ENCODE results near the gene LRG1.

Gene LRG1

DNA sequence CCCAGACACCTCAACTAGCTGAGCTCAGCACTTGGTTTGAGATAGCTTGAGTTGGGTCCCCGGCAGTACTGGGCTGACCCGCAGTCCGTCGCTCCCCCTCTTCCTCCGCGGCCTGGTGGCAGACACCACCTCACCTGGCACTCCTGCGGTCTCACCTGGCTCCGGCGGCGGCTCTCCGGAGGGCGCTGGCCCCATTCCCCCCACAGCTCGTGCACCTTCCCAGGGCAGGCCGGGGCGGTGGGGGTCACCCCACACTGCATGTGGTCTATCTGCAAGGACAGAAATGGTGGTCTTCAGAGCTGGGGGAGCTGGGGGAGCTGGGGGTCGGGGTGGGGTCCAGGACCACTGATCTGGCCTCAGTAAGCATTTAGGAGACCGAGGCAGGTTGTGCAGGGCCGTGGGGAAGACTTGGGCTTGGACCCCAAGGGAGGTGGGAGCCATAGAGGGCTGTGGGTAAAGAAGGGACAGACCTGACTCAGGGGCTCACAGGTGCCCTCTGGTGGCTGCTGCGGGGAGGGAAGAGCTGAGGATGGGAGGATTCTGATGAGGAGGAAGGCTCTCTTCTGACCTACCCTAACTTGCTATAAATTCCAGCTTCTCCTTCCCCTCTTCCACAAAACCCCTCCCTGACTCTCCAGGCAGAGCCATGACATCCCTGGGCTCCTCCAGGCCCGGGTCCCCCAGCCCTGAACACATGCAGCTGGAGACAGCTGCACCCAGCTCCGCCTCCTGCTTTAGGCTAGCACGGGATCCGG is 14.9 kb downstream of the LRG1 start:
- peak; percentile 80 to 81 for DNase-seq

DNA sequence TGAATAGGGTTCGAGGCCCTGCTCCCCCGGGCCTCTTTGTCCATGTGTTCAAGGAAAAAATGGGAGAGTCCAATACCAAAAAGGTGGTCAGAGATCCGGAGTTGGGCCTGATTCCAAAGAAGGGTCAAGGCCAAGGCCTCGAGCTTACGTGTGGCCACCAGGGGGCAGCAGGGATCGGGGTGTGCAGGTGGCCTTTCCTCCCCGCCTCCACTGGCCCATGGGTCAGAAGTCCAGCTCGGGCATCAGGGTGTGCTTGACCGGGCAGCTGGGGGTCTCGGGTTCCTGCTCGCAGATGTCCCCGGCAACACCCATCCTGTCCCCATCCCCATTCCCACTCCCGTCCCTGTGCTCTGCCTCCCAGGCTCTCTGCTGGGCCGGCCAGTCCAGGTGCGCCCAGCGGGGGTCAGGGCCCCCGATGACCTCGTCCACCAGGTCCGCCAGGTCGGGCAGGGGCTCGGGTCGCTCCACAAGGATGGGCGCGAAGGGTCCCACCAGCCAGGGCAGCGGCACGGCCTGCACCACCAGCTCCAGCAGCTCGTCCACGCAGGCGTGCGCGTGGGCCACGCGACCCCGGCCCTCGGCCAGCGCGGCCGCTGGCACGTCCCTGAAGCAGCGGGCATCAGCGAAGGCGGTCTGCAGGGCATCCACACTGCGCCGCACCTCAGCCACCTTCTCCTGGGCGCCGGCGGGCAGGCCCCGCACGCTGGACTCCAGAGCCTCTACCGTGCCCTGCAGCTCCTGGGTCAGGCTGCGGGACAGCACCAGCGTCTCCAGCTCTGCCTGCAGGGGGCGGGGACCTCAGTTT is 16.3 kb downstream of the LRG1 start:
- DNase-seq: peak; percentile 44 to 56

DNA sequence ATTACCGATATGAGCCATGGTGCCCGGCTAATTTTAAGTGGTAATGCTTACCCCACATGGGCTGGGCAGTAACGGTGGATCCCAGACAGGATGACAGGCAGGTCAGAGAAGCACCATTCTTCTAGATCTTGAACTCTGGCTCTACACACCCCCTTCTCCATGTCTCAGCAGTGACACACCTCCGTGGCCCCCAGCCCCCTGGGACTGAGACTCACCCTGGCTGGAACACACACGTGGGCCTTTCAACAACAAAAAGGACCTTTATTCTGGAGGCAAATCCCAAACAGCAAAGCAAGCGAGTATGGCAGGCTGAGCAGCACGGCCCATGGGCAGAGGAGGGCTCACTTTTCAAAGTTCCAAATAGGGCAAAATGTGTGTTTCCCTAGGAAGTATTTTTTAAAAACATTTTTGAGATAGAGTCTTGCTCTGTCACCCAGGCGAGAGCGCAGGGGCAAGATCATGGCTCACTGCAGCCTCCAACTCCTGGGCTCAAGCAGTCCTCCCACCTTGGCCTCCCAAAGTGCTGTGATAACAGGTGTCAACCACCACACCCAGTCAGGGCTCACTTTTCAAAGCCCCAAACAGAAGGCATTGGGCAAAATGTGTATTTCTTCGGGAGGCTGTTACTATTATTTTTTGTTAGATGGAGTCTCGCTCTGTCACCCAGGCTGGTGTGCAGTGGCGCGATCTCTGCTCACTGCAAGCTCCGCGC is 17.4 kb downstream of the LRG1 start:
- DNase-seq: no peak

DNA sequence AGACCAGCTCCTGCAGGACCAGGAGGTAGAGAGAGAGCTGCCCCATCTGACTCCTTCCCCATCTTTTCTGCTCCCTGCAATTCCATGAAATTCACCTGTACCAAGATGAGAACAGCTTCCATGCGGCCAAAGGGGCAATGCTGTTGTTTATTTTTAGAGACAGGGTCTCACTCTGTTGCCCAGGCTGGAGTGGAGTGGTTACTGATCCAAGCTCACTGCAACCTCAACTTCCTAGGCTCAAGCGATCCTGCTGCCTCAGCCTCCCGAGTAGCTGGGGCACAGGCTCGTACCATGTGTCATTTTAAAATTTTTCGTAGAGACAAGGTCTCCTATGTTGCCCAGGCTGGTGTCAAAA is 18.0 kb downstream of the LRG1 start:
- DNase-seq: no peak

DNA sequence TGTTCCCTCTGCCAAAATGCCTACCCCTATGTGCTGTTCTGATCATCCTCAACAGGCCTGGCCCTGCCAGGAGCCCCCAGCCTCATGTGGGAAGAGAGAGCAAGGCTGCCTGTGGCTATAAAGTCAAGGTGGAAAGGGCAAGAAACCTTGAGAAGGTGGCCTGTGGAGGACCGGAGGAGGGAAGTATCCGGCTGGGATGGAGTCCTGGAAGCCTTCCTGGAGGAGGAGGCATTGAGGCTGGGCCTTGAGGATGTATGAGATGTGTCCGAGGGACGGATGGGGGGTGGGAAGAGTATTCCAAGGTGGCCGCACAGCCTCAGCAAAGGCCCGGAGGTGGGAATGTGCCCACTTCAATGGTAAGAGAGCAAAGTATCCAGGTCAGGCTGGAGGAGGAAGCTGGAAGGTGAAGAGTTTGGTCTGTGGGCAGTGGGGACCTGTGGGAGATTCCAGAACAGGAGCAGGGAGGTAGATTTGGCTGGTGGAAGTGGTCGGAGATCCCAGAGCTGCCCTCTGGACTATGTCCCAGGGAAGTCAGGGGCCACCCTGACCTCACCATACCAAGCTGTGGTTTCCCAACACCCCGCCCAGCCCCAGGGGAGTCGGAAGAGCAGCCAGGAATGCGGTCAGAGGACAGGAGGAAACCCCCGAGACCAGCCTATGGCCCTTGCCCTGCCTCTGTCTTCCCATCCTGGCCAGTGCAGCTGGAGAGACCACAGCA is 18.5 kb downstream of the LRG1 start:
- DNase-seq: no peak

DNA sequence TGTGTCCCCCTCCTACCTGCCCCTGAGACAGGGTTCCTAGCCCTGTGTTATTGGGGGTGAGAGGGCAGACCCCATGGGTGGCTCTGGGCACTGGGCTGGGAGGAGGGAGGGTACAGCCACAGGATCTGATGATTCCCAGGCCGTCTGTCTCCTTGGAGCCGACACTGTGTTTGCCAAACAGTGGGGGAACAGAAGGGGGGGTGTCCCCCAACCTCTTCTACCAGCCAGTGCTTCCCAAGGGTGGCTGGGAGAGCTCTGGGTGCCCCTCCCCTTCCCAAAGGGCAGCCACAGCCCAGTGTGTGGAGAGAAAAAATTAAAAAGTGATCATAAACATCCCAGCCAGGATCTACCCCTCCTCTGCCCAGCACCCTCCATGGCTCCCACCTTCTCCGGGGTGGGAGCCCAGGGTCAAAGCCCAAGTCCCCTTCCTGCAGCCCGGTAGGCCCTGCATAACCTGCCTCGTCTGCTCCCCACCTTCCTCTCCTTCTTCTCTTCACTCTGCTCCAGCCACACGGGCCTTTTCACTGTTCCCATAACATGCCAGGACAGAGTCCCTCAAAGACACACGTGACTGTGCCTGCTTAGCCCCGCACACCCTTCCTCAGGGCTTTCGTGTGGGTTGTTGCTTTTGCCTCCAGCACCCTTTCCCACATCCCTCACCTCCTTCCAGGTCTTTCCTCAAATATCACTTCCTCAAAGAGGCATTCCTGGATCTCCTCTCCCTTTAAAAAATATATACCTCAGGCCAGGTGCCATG is 20.1 kb downstream of the LRG1 start:
- no peak for DNase-seq

DNA sequence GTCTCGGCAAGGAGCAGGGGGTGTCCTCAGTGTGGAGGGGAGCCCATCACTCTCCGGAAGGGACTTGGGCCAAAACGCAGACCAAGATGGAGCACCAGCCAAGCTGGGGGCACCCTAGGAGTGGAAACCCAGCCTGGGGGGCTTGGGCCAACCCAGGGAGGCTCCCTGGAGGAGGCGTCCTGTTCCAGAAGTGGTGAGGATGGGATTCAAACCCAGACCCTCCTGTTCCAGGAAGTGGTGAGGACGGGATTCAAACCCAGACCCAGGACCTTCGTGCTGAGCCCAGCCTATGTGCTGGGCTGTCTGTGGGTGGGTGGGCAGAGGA is 20.7 kb downstream of the LRG1 start:
- DNase-seq: no peak

DNA sequence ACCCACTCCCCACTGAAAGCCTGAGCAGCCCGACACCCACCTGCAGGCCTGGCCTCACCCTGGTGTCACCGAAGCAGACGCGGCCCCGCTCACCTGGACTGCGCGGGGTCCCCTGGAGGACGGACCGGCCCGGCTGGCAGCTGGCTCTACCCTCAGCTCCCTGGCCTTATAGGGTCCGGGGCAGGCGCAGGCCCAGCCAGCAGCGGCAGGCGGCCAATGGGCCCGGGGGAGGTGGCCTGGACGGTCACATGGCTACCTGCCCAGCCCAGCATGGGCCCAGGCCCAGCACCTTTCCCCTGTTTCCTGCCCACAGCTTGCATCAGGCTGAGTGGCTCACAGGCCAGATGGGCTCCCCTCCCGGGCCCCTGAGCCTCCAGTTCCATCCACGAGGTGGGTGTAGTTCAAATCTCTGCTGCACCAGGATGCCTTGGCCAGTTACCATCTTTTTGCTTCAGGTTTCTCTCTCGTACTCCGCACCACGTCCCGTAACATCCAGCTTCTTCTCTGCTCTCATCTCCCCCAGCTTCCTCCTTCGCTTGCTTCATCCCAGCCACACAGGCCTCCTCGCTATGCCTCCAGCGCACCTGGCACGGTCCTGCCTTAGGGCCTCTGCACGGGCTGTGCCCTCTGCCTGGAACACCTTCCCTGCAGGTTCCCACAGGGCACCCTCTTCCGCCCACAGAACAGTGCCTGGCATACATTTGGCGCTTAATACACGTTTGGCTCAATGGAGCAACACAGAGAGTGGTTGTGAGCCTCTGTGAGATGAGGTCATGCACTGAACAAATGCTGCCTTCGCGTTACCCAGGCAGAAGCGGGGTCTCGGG is 21.3 kb downstream of the LRG1 start, which contains the start of gene PLIN4:
Gene PLIN4 (minus strand): TSS at position 142 of the 827 bp plus-strand sequence. CDS start 214 bp downstream, outside the sequence.
- DNase-seq: no peak

DNA sequence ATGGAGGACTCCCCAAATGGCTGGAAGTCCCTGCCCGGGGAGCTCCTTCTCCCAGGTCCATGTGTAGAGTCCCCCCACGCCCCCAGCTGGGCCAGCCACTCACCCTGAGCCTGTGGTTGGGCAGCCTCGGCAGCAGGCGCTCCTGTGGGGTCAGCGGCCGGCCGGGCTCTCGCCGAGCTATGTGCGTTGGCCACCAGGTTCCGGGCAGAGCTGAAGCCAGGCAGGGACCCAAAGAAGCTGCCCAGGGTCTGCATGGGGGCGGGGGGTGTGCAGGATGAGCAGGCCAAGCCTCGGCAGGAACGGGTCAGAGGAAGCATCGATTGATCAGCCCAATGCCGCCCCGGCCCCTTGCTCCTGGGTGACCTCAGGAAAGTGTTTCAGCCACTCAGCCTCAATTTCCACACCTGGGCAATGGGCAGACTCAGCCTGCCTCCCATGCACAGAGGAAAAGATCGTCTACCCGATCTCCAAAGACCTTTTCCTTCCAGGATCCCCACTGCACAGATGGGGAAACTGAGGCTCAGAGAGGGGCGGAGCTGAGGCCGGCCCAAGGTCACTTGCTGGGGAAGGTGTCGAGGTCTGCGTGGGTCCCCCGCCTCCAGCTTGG is 22.3 kb downstream of the LRG1 start:
- DNase-seq: no peak

DNA sequence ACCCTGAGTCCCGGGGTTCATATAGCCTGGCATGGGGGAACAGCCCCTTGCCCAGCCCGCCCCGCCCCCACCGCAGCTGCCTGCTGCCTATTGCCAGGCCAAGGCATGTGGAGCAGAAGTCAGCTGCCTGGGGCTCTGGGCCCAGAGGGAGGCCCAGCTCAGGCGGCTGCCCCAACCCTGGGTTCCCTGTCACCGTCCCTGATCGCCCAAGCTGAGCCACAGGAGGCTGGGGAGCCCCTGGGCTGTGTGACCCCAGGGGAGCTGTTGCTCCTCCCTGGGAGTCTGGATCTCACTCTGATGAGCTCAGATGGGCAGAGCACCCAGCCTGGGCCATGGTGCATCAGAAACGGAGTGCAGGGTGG is 22.9 kb downstream of the LRG1 start:
- DNase-seq: no peak

DNA sequence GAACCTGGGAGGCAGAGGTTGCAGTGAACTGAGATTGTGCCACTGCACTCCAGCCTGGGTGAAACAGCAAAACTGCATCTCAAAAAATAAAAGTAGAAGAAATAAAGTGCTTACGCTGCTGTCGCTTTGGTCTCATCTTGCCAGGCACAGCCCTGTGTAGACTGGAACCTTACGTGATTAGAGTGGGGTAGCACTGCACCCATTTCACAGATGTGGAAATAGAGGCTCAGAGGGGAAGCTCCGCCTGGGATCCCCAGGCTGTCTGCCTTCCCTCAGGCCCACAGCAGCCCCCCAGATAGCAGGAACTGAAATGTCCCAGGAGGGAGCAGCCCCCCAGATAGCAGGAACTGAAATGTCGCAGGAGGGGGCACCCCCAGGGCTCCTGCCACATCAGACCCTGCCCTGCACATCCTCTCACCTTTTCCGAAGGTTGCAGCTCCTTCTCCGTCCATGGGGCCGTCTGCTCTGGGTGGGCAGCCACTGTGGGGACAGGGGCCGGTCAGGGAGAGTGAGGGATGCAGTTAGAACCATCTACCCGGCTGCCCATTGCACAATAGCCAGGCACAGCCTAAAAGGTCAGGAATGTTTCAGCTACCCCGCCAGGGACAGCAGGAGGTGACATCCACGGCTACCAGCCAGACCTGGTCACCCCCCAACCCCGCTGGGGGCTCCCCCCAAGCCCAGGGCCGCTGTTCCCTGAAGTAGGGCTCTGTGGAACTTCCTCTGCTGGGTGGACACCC is 23.5 kb downstream of the LRG1 start:
- DNase-seq: no peak

DNA sequence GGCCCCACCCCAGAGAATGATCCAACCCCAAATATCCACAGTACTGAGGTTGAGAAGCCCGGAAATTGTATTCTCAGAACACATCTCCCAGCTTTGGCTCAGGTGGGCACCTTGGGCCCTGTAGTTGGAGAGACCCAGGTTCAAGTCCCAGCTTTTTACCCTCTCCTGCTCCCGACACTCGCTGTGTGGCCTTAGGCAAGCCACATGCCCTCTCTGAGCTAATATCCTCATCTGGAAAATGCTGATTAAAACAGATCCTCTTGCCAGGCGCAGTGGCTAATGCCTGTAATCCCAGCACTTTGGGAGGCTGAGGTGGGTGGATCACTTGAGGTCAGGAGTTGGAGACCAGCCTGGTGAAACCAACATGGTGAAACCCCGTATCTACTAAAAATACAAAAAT is 24.1 kb downstream of the LRG1 start:
- DNase-seq: no peak

DNA sequence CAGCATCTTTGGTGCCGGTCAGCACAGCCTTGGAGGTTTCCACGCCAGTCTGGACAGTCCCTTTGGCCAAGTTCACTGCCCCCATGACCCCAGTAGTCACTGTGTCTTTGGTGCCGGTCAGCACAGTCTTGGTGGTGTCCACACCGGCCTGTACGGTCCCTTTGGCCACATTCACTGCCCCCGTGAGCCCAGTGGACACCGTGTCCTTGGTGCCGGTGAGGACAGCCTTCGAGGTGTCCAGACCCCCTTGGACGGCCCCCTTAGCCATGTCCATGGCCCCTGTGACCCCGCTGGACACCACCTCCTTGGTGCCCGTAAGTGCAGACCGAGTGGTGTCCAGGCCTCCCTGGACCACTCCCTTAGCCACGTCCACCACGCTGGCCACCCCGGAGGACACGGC is 26.6 kb downstream of the LRG1 start:
- no peak for DNase-seq

DNA sequence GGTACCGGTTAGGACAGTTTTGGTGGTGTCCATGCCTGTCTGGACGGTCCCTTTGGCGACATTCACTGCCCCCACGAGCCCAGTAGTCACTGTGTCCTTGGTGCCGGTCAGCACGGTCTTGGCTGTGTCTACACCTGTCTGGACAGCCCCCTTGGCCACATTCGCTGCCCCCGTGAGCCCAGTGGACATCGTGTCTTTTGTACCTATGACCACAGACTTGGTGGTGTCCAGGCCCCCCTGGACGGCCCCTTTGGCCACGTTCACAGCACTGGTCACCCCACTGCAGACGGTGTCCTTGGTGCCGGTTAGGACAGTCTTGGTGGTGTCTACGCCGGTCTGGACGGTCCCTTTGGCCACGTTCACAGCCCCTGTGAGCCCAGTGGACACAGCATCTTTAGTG is 27.8 kb downstream of the LRG1 start:
- no peak for DNase-seq

DNA sequence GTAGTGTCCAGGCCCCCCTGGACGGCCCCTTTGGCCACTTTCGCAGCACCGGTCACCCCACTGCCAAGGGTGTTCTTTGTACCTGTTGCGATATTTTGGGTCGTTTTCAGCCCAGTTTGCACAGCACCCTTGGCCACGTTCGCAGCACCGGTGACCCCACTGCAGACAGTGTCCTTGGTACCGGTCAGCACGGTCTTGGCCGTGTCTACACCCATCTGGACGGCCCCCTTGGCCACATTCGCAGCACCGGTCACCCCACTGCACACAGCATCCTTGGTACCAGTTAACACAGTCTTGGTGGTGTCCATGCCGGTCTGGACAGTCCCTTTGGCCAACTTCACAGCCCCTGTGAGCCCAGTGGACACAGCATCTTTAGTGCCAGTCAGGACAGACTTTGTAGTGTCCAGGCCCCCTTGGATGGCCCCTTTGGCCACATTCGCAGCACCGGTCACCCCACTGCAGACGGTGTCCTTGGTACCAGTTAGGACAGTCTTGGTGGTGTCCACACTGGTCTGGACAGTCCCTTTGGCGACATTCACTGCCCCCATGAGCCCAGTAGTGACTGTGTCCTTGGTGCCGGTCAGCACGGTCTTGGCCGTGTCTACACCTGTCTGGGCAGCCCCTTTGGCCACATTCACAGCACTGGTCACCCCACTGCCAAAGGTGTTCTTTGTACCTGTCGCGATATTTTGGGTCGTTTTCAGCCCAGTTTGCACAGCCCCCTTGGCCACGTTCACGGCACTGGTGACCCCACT is 28.4 kb downstream of the LRG1 start:
- no peak for DNase-seq

DNA sequence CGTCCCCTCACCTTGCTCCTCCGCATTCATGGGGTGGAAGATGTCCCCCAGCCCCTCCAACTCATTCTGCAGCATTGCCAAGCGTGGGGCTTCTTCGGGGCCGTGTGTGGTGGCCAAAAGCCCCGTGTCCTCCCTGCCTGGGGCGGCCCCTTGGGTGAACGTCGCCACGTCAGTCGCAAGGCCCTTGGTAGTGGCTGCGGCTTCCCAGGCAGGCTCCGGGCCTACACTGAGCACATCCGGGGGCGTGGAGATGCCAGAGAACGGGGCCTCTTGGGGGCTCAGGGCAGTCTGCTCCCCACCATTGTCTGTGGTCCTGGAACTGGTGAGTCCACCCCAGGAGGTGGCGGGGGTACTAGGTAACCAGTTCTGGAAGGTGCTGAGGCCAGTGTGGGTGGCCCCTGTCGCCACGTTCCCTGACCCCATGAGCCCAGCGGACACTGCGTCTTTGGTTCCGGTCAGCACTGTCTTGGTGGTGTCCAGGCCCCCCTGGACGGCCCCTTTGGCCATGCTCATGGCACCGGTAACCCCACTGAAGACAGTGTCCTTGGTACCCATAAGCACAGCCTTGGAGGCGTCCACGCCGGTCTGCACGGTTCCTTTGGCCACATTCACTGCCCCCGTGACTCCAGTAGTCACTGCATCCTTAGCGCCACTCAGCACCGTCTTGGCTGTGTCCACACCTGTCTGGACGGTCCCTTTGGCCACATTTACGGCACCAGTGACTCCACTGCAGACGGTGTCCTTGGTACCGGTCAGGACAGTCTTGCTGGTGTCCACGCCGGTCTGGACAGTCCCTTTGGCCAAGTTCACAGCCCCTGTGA is 29.2 kb downstream of the LRG1 start:
- DNase-seq: no peak

DNA sequence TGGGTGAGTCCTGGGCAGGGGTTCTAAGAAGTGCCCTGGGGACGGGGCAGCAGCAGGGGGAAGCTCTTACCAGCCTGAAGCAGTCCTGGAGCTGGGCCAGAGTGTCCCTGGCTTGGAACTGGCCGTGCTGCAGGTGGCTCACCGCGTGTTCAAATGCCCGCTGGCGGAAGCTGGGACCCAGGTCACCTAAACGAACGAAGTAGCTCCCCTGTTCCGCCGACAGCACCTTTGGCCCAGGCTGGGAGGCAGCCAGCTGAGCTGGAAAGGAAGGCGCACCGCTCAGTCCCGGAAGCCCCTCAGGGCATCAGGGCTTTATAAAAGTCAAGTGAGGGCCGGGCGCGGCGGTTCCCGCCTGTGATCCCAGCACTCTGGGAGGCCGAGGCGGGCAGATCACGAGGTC is 31.1 kb downstream of the LRG1 start:
- no peak for DNase-seq

DNA sequence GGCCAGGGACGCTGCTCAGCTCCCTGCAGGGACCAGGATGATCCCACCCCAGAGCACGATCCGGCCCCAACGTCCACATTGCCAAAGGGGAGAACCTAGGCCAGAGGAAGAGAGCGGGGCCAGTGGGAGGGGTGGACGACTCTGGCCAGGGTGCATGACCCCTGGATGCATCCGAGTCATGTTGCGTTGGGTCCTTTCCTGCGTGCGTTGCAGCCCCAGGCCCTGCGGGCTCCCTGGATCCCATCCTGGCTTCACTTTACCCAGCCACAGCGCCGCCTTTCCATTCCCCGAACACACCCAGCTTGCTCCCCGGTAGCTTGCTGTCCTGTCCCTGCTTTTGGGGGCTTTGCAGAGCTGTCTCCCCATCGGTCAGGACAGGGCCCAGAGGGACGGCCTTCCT is 32.0 kb downstream of the LRG1 start:
- no peak for DNase-seq

DNA sequence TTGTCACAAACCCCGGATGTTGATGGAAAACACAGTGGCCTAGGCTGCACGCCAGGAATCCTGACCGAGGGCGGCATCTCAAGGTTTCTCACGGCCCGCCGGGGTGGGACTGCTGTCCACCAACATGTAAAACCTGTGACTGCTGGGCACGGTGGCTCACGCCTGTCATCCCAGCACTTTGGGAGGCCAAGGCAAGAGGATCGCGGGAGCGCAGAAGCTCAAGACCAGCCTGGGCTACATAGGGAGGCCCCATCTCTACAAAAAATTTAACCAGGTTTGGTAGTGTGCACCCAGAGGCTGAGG is 32.7 kb downstream of the LRG1 start:
- DNase-seq: no peak

Data from stimulated activated CD4-positive, alpha-beta T cell treated with anti-CD3 and anti-CD28 coated beads, Interleukin-2, amount 100 ng/mL, for 24 hours (primary cell).